ENCODE data around the gene CHPF. TPM values are rescaled to one million over a fixed set of nuclear protein-coding genes. Genes with fewer than 3 reads are reported as not detected.

The CHPF gene
- total and polyA plus RNA-seq, 10 of the 15 experiments (the other 5 are each of a cell fraction or from before 2014, with no cell fraction given), result 0.09 to 17.4 (median 8.3) TPM; not detected in 1

GRCh38 chr2:219551441-219552381 is 8.1 kb upstream of the CHPF start:
- ChIA-PET CTCF (interaction anchor here (0.9 to 1.9 kb wide), 2 partner anchors 9 to 11 kb away, joined by 3 to 7 read pairs; partner anchors contain the start of gene CHPF), POLR2A (no interaction called here), SMC1A (ENCODE audit: uncharacterized antibody, unreplicated experiment) (no interaction called here), RAD21 (ENCODE audit: unreplicated experiment) (interaction anchor here (1.0 kb wide), 1 partner anchor 11 kb away, joined by 3 read pairs; no protein-coding TSS in a partner anchor)
- Histone ChIP-seq H3K27ac (ENCODE audit: control insufficient read depth, insufficient read depth) (no peak overlapping the region), H3K9me3 (replicated peaks; ENCODE audit: control insufficient read depth, insufficient read depth, low read length) (no peaks in the 10 kb centered on the region; the same call in 2 of the 3 replicates), H3K36me3 (ENCODE audit: control insufficient read depth in 2 of 2, insufficient read depth in 2 of 2, low read length in 1 of 2) (no peaks in the 10 kb centered on the region), H3K79me2 (ENCODE audit: control insufficient read depth, insufficient read depth, low read length) (no peaks in the 10 kb centered on the region), H3K4me2 (ENCODE audit: control insufficient read depth, insufficient read depth) (peak overlapping the region; percentile 77), H3K27me3 (replicated peaks in 1 of 2; ENCODE audit: control insufficient read depth in 2 of 2, insufficient read depth in 2 of 2, low read length in 1 of 2) (peaks cover 3 to 8% of the 10 kb centered on the region in 2 experiments), H3K4me1 (ENCODE audit: control insufficient read depth, insufficient read depth, low read length) (no peaks in the 10 kb centered on the region; the same call in 1 of the 2 replicates), H3K9ac (ENCODE audit: control insufficient read depth, insufficient read depth, low read length) (no peak overlapping the region), H4K20me1 (ENCODE audit: control insufficient read depth, insufficient read depth) (no peaks in the 10 kb centered on the region), H3K4me3 (peak overlapping the region; percentile 57; the same call in 1 of the 2 replicates), H2AFZ (ENCODE audit: control insufficient read depth, low read depth, low read length) (peak overlapping the region; percentile 37)
- DNase-seq (ENCODE audit: low read depth, low spot score), result no peak
- no TSS peak for BruUV-seq (replicated peaks)
- FAIRE-seq, result no peak
- in situ Hi-C loops (cut with MboI), result no loop called here
- WGBS (ENCODE audit: insufficient coverage, insufficient replicate concordance, low lambda C conversion rate, missing lambda C conversion rate), result 20% methylated on average over 51 of the region's 54 CpGs
- peak; percentile 40 for ATAC-seq
- intact Hi-C loops (cut with micrococcal nuclease; ENCODE audit: unreplicated experiment), result no loop called here
- TF ChIP-seq NBN (IDR thresholded peaks at IDR 0.05) (no peak), SMC3 (IDR thresholded peaks at IDR 0.05; ENCODE audit: borderline replicate concordance, low read length) (no peak), JUND (IDR thresholded peaks at IDR 0.05; ENCODE audit: low read depth, low read length) (no peak), CBX3 (IDR thresholded peaks at IDR 0.05; ENCODE audit: borderline replicate concordance, low read depth) (no peak), E2F8 (IDR thresholded peaks at IDR 0.05; ENCODE audit: low read depth, partially characterized antibody) (no peak), EED (IDR thresholded peaks at IDR 0.05; ENCODE audit: low read depth) (no peak), PAX8 (IDR thresholded peaks at IDR 0.05) (no peak)
- TF ChIP-seq, protein P1, sequence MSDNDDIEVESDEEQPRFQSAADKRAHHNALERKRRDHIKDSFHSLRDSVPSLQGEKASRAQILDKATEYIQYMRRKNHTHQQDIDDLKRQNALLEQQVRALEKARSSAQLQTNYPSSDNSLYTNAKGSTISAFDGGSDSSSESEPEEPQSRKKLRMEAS (IDR thresholded peaks at IDR 0.05; ENCODE audit: low read depth, low read length), result no peak
- TF ChIP-seq, protein P2, sequence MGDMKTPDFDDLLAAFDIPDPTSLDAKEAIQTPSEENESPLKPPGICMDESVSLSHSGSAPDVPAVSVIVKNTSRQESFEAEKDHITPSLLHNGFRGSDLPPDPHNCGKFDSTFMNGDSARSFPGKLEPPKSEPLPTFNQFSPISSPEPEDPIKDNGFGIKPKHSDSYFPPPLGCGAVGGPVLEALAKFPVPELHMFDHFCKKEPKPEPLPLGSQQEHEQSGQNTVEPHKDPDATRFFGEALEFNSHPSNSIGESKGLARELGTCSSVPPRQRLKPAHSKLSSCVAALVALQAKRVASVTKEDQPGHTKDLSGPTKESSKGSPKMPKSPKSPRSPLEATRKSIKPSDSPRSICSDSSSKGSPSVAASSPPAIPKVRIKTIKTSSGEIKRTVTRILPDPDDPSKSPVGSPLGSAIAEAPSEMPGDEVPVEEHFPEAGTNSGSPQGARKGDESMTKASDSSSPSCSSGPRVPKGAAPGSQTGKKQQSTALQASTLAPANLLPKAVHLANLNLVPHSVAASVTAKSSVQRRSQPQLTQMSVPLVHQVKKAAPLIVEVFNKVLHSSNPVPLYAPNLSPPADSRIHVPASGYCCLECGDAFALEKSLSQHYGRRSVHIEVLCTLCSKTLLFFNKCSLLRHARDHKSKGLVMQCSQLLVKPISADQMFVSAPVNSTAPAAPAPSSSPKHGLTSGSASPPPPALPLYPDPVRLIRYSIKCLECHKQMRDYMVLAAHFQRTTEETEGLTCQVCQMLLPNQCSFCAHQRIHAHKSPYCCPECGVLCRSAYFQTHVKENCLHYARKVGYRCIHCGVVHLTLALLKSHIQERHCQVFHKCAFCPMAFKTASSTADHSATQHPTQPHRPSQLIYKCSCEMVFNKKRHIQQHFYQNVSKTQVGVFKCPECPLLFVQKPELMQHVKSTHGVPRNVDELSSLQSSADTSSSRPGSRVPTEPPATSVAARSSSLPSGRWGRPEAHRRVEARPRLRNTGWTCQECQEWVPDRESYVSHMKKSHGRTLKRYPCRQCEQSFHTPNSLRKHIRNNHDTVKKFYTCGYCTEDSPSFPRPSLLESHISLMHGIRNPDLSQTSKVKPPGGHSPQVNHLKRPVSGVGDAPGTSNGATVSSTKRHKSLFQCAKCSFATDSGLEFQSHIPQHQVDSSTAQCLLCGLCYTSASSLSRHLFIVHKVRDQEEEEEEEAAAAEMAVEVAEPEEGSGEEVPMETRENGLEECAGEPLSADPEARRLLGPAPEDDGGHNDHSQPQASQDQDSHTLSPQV (IDR thresholded peaks at IDR 0.05), result no peak

All from GM12878 (cell line).